Measurements from ENCODE around the gene CLASP1. TPM values are rescaled to one million over a fixed set of nuclear protein-coding genes. Genes with fewer than 3 reads are reported as not detected.
"Not testable (repeated sequence)": the region's sequence is repeated elsewhere in the genome, so short reads cannot be mapped to it uniquely, and the experiment has no call there.

The CLASP1 gene
- total RNA-seq, 1 donor = 46.0 TPM

DNA sequence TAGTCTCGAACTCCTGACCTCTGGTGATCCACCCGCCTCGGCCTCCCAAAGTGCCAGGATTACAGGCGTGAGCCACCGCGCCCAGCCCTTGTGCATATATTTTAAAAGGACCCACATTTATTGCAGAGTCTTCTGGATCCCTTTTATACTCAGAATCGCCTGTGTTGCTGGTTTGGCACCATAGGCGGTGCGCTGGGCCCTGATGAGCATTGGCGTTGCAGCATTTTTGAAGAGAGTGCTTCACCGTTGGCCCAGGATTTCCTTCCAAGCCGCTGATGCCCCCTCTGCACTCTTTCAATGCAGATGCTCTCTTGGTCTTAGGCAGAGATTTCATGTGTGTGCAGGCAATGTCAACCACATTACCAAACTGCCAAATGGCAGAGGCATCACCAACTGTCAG lies 350.8 kb downstream of the CLASP1 start:
- DNase-seq (ENCODE audit: insufficient read length, low spot score, missing footprints) = no peak
- Histone ChIP-seq H3K4me2 (ENCODE audit: insufficient read depth, low read length) (no peak overlapping the region), H3K9me3 (ENCODE audit: low read depth, low read length) (no peaks in the 10 kb centered on the region), H3K4me1 (ENCODE audit: insufficient read depth, low read length) (no peaks in the 10 kb centered on the region), H3K27me3 (ENCODE audit: insufficient read depth, low read length) (no peaks in the 10 kb centered on the region), H3K4me3 (ENCODE audit: insufficient read depth, low read length) (no peak overlapping the region), H4K20me1 (ENCODE audit: insufficient read depth, low read length) (no peaks in the 10 kb centered on the region), H3K27ac (ENCODE audit: low read depth, low read length) (no peak overlapping the region), H3K79me2 (ENCODE audit: insufficient read depth, low read length) (no peaks in the 10 kb centered on the region), H2AFZ (ENCODE audit: low read length) (no peak overlapping the region), H3K36me3 (ENCODE audit: insufficient read depth, low read length) (no peaks in the 10 kb centered on the region)
- no peak for TF ChIP-seq CTCF (IDR thresholded peaks at IDR 0.05; ENCODE audit: extremely low read depth, low read depth, low read length)

DNA sequence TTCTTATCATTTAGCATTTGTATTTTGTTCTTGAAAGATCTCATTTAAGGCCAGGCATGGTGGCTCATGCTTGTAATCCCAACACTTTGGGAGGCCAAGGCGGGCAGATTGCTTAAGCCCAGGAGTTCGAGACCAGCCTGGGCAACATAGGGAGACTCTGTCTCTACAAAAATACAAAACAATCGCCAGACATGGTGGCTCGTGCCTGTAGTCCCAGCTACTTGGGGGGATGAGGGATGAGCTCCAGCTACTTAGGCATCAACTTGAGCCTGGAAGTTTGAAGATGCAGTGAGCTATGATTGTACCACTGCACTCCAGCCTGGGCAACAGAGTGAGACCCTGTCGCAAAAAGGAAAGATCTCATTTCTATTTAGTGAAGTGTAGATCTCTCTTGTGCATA lies 351.4 kb downstream of the CLASP1 start:
- H3K9me3 ChIP-seq (ENCODE audit: low read depth, low read length); H3K4me1 ChIP-seq (ENCODE audit: insufficient read depth, low read length); H3K4me2 ChIP-seq (ENCODE audit: insufficient read depth, low read length); H3K36me3 ChIP-seq (ENCODE audit: insufficient read depth, low read length); H3K79me2 ChIP-seq (ENCODE audit: insufficient read depth, low read length); H2AFZ ChIP-seq (ENCODE audit: low read length); H3K27me3 ChIP-seq (ENCODE audit: insufficient read depth, low read length); H3K27ac ChIP-seq (ENCODE audit: low read depth, low read length); DNase-seq (ENCODE audit: insufficient read length, low spot score, missing footprints); H4K20me1 ChIP-seq (ENCODE audit: insufficient read depth, low read length); H3K4me3 ChIP-seq (ENCODE audit: insufficient read depth, low read length): not testable (repeated sequence)

DNA sequence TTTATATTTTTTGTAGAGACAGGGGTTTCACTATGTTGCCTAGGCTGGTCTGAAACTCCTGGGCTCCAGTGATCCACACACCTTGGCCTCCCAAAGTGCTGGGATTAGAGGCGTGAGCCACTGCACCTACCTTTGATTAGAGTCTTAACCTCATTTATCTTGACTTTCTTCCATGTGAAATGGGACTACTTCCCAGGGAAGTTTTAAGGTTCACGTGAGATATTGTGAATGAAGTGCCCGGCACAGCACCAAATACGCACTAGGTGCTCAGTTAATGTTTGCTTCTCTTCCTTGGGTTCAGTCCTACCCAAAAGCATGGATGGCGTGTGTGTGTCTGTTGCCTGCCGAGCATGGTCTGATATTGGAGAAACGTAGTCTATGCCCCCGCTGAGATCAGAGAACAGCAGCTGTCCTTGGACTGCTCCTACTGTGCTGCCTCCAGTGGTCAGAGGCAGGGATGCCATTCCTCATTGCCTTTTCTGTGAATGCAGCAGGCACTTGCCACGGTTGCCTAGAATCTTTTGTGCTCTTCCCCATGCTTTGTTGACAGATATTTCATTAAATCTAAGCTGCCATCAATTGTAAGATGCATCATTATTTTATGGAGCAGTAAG lies 351.9 kb downstream of the CLASP1 start:
- Histone ChIP-seq H2AFZ (ENCODE audit: low read length) (no peak overlapping the region), H3K27me3 (ENCODE audit: insufficient read depth, low read length) (no peaks in the 10 kb centered on the region), H3K27ac (ENCODE audit: low read depth, low read length) (no peak overlapping the region), H3K4me3 (ENCODE audit: insufficient read depth, low read length) (no peak overlapping the region), H3K36me3 (ENCODE audit: insufficient read depth, low read length) (no peaks in the 10 kb centered on the region), H3K4me2 (ENCODE audit: insufficient read depth, low read length) (no peak overlapping the region), H4K20me1 (ENCODE audit: insufficient read depth, low read length) (no peaks in the 10 kb centered on the region), H3K4me1 (ENCODE audit: insufficient read depth, low read length) (no peaks in the 10 kb centered on the region), H3K9me3 (ENCODE audit: low read depth, low read length) (no peaks in the 10 kb centered on the region), H3K79me2 (ENCODE audit: insufficient read depth, low read length) (no peaks in the 10 kb centered on the region)
- peak; percentile 77 for TF ChIP-seq CTCF (IDR thresholded peaks at IDR 0.05; ENCODE audit: extremely low read depth, low read depth, low read length)
- DNase-seq (ENCODE audit: insufficient read length, low spot score, missing footprints) = peak; percentile 93

- Histone ChIP-seq H3K36me3 (ENCODE audit: insufficient read depth, low read length) (no peaks in the 10 kb centered on the region), H4K20me1 (ENCODE audit: insufficient read depth, low read length) (no peaks in the 10 kb centered on the region), H3K27me3 (ENCODE audit: insufficient read depth, low read length) (no peaks in the 10 kb centered on the region), H3K4me1 (ENCODE audit: insufficient read depth, low read length) (no peaks in the 10 kb centered on the region), H3K4me3 (ENCODE audit: insufficient read depth, low read length) (no peak overlapping the region), H3K27ac (ENCODE audit: low read depth, low read length) (no peak overlapping the region), H3K9me3 (ENCODE audit: low read depth, low read length) (no peaks in the 10 kb centered on the region), H3K79me2 (ENCODE audit: insufficient read depth, low read length) (no peaks in the 10 kb centered on the region), H3K4me2 (ENCODE audit: insufficient read depth, low read length) (no peak overlapping the region), H2AFZ (ENCODE audit: low read length) (no peak overlapping the region)
- no peak for DNase-seq (ENCODE audit: insufficient read length, low spot score, missing footprints)
- TF ChIP-seq CTCF (IDR thresholded peaks at IDR 0.05; ENCODE audit: extremely low read depth, low read depth, low read length) = no peak
Measured at GRCh38 chr2:121295911-121296650, 353.2 kb downstream of the CLASP1 start.

Data from osteoblast (primary cell).